ENCODE results near the gene MPP2. TPM values are rescaled to one million over a fixed set of nuclear protein-coding genes. Genes with fewer than 3 reads are reported as not detected.
A peak's percentile ranks its signal among the peaks of the same experiment; 100 is the strongest.

Gene MPP2
- total and polyA plus RNA-seq, 7 donors: 0.23 to 33.0 (median 10.9) TPM

DNA sequence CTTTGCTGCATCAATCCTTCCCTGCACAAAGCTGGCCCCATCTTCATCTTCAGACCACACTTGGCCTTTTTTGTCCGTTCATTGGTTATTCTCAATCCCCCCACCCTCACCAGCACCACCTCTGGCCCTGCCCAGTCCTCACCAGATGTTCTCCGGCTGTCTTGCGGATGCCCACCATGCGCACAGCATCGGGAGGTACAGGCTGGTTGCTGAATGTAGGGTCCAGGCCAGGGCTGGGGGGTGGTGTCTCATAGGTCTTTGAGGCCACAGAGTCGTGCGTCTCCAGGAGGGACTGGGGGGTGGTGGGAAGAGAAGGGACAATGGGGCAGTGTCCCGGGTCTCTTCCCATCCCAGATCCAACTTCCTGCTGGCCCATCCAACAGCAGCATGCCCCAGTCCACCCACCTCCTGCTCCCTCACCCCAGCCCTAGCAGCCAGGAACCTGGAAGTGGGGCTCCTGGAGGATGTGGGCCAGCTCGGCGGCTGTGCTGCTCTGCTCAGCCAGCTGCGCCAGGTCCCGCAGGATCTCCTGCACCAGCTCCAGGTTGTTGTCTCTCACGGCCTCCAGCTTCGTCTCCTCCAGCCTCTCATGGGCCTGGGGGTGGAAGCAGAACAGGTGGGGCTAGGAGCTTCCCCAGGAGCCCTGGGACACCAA lies 24.4 kb downstream of the MPP2 start:
- intact Hi-C loops (cut with DNase I): no loop called here
- WGBS, 2 donors: 89 to 91% methylated on average over 14 of the region's 14 CpGs
- H3K9me3 ChIP-seq: no peaks in the 10 kb centered on the region
- no peak overlapping the region for H3K4me3 ChIP-seq
- peaks cover 0 to 6% (median 4%) of the 10 kb centered on the region in 4 donors for H3K4me1 ChIP-seq
- no peak overlapping the region for H3K27ac ChIP-seq
- H3K36me3 ChIP-seq: peaks cover 3 to 41% (median 14%) of the 10 kb centered on the region in 4 donors
- TF ChIP-seq POLR2A (IDR thresholded peaks at IDR 0.05): no peak
- TF ChIP-seq, protein P1, sequence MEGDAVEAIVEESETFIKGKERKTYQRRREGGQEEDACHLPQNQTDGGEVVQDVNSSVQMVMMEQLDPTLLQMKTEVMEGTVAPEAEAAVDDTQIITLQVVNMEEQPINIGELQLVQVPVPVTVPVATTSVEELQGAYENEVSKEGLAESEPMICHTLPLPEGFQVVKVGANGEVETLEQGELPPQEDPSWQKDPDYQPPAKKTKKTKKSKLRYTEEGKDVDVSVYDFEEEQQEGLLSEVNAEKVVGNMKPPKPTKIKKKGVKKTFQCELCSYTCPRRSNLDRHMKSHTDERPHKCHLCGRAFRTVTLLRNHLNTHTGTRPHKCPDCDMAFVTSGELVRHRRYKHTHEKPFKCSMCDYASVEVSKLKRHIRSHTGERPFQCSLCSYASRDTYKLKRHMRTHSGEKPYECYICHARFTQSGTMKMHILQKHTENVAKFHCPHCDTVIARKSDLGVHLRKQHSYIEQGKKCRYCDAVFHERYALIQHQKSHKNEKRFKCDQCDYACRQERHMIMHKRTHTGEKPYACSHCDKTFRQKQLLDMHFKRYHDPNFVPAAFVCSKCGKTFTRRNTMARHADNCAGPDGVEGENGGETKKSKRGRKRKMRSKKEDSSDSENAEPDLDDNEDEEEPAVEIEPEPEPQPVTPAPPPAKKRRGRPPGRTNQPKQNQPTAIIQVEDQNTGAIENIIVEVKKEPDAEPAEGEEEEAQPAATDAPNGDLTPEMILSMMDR (IDR thresholded peaks at IDR 0.05): no peak
- TF ChIP-seq EP300 (IDR thresholded peaks at IDR 0.05): no peak
- TF ChIP-seq POLR2AphosphoS5 (IDR thresholded peaks at IDR 0.05): no peak
- DNase-seq: no peak
- no peaks in the 10 kb centered on the region for H3K27me3 ChIP-seq

DNA sequence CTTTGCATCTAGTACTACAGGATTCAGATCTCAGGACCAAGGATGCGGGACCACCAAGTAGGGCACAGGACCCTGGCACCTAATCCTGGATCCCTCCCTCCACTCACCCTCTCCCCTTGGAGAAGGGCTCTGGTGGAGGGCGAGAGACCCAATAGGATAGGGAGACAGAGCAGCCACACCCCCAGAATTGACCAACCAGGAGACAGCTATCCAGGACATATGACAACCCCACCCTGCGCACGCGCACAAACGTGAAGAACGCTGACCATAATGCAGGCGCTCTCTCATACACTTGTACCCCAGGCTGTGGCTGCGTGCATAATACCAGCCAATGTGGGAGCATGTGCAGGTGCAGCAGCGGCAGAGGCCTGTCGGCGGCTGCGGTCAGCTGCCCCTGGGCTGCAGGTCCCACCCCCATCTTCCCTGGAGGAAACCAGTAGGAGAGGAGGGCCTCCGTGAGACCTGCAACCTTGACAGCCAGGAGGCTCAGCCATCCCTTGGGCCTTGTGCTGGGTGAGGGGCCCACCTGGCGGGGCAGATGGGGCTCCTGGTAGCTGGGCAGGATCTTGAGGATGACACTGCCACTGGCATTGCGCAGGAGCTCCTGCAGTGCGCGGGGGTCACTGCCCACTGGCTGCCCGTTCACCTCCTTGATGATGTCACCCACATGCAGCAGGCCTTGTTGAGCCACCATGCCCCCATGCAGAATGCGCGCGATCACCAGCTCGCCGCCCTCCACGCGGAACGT lies 25.4 kb downstream of the MPP2 start:
- no peak for DNase-seq
- H3K9me3 ChIP-seq: no peaks in the 10 kb centered on the region
- H3K27ac ChIP-seq: no peak overlapping the region
- TF ChIP-seq, protein P1 (IDR thresholded peaks at IDR 0.05): no peak
- TF ChIP-seq EP300 (IDR thresholded peaks at IDR 0.05): no peak
- no peak for TF ChIP-seq POLR2A (IDR thresholded peaks at IDR 0.05)
- TF ChIP-seq POLR2AphosphoS5 (IDR thresholded peaks at IDR 0.05): no peak
- no peak overlapping the region for H3K4me3 ChIP-seq
- H3K4me1 ChIP-seq: peaks cover 0 to 6% (median 4%) of the 10 kb centered on the region in 4 donors
- H3K36me3 ChIP-seq: peaks cover 8 to 50% (median 17%) of the 10 kb centered on the region in 4 donors
- H3K27me3 ChIP-seq: no peaks in the 10 kb centered on the region
- 92 to 94% methylated on average over 27 of the region's 27 CpGs for WGBS, 2 donors
- intact Hi-C loops (cut with DNase I): no loop called here

DNA sequence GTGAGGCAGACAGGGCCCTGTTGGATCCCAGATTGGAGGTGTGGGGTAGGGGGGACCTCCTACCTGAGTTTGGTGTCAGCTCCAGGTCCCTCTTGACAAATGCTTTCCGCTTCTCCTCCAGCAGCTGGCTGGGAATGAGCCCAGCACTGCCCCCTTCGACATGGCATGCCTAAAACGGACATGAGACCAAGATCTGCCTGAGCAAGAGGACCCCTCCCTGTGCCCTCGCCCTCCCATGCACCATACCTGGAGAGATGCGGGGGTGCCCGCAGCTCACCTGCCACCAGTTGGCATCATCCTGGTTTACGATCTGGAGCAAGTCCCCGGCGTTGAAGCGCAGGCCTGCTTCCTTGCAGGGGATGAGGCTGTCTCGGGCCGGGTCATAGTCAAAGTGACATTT lies 26.2 kb downstream of the MPP2 start:
- peaks cover 0 to 6% (median 4%) of the 10 kb centered on the region in 4 donors for H3K4me1 ChIP-seq
- peaks cover 8 to 56% (median 18%) of the 10 kb centered on the region in 4 donors for H3K36me3 ChIP-seq
- no peak overlapping the region for H3K4me3 ChIP-seq
- H3K27ac ChIP-seq: no peak overlapping the region
- TF ChIP-seq POLR2AphosphoS5 (IDR thresholded peaks at IDR 0.05) (no peak), POLR2A (IDR thresholded peaks at IDR 0.05) (no peak), EP300 (IDR thresholded peaks at IDR 0.05) (no peak)
- TF ChIP-seq, protein P1 (IDR thresholded peaks at IDR 0.05): no peak
- no peak for DNase-seq
- H3K27me3 ChIP-seq: no peaks in the 10 kb centered on the region
- intact Hi-C loops (cut with DNase I): no loop called here
- WGBS, 2 donors: 83 to 93% methylated on average over 12 of the region's 12 CpGs
- H3K9me3 ChIP-seq: no peaks in the 10 kb centered on the region

DNA sequence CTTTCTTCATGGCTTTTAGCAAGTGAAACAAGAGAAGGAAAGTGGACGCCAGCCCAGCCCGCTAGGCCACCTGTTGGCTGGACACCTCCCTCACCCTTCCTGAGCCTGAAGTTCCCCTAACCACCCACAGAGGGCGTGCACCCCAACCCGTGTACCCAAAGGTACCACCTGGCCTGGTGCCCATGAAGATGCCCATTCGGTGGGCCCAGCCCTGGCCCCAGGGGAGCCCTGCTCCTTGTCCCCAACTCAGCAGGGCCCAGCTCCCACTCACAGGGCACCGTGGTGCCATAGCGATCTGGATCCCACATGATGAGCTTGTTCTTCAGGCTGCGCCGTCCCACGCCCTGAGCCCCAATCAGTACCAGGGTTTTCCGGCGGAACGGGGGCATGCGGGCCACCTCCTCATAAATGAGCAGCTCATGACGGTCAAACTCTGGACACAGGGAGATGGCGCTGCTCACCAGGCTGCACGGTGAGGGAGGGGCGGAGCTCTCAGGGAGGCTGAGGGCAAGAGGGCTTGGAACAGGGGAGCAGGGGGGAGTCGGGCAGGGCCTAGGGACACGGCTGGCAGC lies 26.8 kb downstream of the MPP2 start:
- TF ChIP-seq POLR2A (IDR thresholded peaks at IDR 0.05) (no peak), POLR2AphosphoS5 (IDR thresholded peaks at IDR 0.05) (no peak)
- TF ChIP-seq, protein P1 (IDR thresholded peaks at IDR 0.05): peak in 3 of 4 experiments; percentile 51 to 59 (median 54)
- DNase-seq: no peak
- WGBS, 2 donors: 59 to 79% methylated on average over 20 of the region's 20 CpGs
- Histone ChIP-seq H3K4me1 (peaks cover 0 to 6% (median 4%) of the 10 kb centered on the region in 4 donors), H3K27me3 (no peaks in the 10 kb centered on the region), H3K36me3 (peaks cover 8 to 56% (median 18%) of the 10 kb centered on the region in 4 donors), H3K27ac (no peak overlapping the region), H3K4me3 (no peak overlapping the region), H3K9me3 (no peaks in the 10 kb centered on the region)
- intact Hi-C loops (cut with DNase I): no loop called here

All from sigmoid colon (tissue), 7 donors.